OCI-LY7 (cell line): ENCODE results near the gene GMDS. TPM values are rescaled to one million over a fixed set of nuclear protein-coding genes. Genes with fewer than 3 reads are reported as not detected.

Experiments
- BruUV-seq: library from RNA; stranded (reverse); fragments of 400-500 nt; replicated peaks from 2 replicates; lab custom pipeline; 2021; lab: Mats Ljungman, UMichigan
- CTCF ChIA-PET: fragments of 300-600 bp; sonication (Branson Sonifier 250); formaldehyde crosslinking; loops from one replicate; lab custom pipeline; 2022; ENCODE audit warnings: antibody characterized with exemption; ENCODE audit not compliant: unreplicated experiment; lab: Charles Lee
- POLR2A ChIA-PET: fragments of 300-600 bp; sonication (Branson Sonifier 250); formaldehyde crosslinking; loops from one replicate; lab custom pipeline; 2022; ENCODE audit warnings: antibody characterized with exemption; lab: Charles Lee
- DNase-seq: peaks from one replicate; pipeline ENCODE4 v3.0.0-alpha.2; 2015; ENCODE audit warnings: low spot score
- H2AFZ ChIP-seq: fragments of 200-600 bp; sonication (generic), shearing (Covaris generic); 2 replicates; pipeline ENCODE4 v1.6.1; 2014; ENCODE audit warnings: mild to moderate bottlenecking, antibody characterized with exemption, low read length, moderate library complexity
- H3K27ac ChIP-seq: fragments of 200-600 bp; sonication (generic); 2 replicates; pipeline ENCODE4 v1.5.1; 2014; ENCODE audit warnings: mixed run types, low read depth, mild to moderate bottlenecking, moderate library complexity, low read length, inconsistent platforms; ENCODE audit not compliant: poor library complexity, severe bottlenecking
- H3K36me3 ChIP-seq: fragments of 200-600 bp; sonication (generic); 2 replicates; pipeline ENCODE4 v1.6.1; 2014; ENCODE audit warnings: mild to moderate bottlenecking, antibody characterized with exemption, low read length, moderate library complexity, mixed read lengths; ENCODE audit not compliant: insufficient read depth
- H3K4me1 ChIP-seq: fragments of 200-600 bp; sonication (generic); 2 replicates; pipeline ENCODE4 v1.5.1; 2014; ENCODE audit warnings: mild to moderate bottlenecking, low read length; ENCODE audit not compliant: insufficient read depth, poor library complexity, severe bottlenecking
- H3K4me2 ChIP-seq: fragments of 200-600 bp; sonication (generic); 2 replicates; pipeline ENCODE4 v1.6.1; 2014; ENCODE audit warnings: mild to moderate bottlenecking, low read length
- H3K4me3 ChIP-seq: fragments of 200-600 bp; sonication (generic); 2 replicates; pipeline ENCODE4 v1.5.1; 2014; ENCODE audit warnings: mild to moderate bottlenecking, low read depth, low read length; ENCODE audit not compliant: poor library complexity, severe bottlenecking
- H3K79me2 ChIP-seq: fragments of 200-600 bp; sonication (generic); 2 replicates; pipeline ENCODE4 v1.6.1; 2016; ENCODE audit warnings: low read depth, mild to moderate bottlenecking, low read length, moderate library complexity, mixed read lengths; ENCODE audit not compliant: insufficient read depth
- H3K9me2 ChIP-seq: fragments of 200-600 bp; sonication (generic); 2 replicates; pipeline ENCODE4 v1.6.1; 2016; ENCODE audit warnings: mild to moderate bottlenecking, low read length, mixed read lengths; ENCODE audit not compliant: insufficient read depth
- H3K9me3 ChIP-seq: fragments of 200-600 bp; sonication (generic); 2 replicates; pipeline ENCODE4 v1.6.1; 2014; ENCODE audit warnings: mild to moderate bottlenecking, mixed run types, low read length, mixed read lengths
- H4K20me1 ChIP-seq: fragments of 200-600 bp; sonication (generic); 2 replicates; pipeline ENCODE4 v1.6.1; 2014; ENCODE audit warnings: mild to moderate bottlenecking, antibody characterized with exemption, low read length, moderate library complexity, mixed read lengths; ENCODE audit not compliant: insufficient read depth
- EZH2phosphoT487 ChIP-seq: fragments of 200-600 bp; sonication (generic); IDR thresholded peaks from 2 replicates; pipeline ENCODE4 v1.6.1; 2018; ENCODE audit warnings: low read depth, borderline replicate concordance, mild to moderate bottlenecking, mixed run types, antibody characterized with exemption, low read length, moderate library complexity, mixed read lengths
- intact Hi-C: fragments of 100-400 bp; cut with micrococcal nuclease; formaldehyde crosslinking; loops from one replicate; pipeline ENCODE4 v1.10.0; 2022; ENCODE audit not compliant: unreplicated experiment
- total RNA-seq, 2 experiments: library from RNA; depleted of rRNA in 1 of 2; stranded (reverse); fragments of >200 nt in 1 of 2; shearing (Covaris generic) in 1 of 2; gene quantifications; 2 replicates each; pipeline ENCODE4 v1.2.3, GENCODE V29; 2014 to 2022
- TF ChIP-seq, protein P1 (sequence below): fragments of 200-600 bp; sonication (generic); conservative IDR thresholded peaks from 2 replicates; pipeline ENCODE4 v1.5.1; 2014; ENCODE audit warnings: mild to moderate bottlenecking, antibody characterized with exemption, low read length, moderate library complexity, mixed read lengths

Gene GMDS
- total RNA-seq, 2 experiments from 2014 or later = 9.9 to 26.8 TPM

DNA sequence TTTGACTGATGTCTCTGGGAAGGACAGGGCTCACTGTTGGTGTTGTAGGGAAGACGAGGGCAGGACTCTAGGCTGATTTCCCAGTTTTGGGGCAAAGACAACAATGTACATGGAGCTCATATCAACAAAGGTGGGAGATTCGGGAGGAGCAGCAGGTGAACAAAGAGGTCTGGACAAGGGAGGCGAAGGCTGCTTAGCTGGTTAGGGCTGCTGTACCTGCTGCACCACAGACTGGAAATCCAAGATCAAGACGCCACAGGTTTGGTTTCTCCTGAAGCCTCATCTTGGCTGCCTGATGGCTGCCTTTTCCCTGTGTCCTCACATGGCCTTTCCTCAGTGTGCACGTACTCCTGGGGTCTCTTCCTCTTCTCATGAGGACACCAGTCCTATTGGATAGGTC, 348.5 kb downstream of the GMDS start:
- H3K9me2 ChIP-seq = no peaks in the 10 kb centered on the region
- ChIA-PET POLR2A (no interaction called here), CTCF (no interaction called here)
- no peaks in the 10 kb centered on the region for H3K36me3 ChIP-seq
- no peaks in the 10 kb centered on the region for H3K9me3 ChIP-seq
- intact Hi-C loops = no loop called here
- no peaks in the 10 kb centered on the region for H3K4me1 ChIP-seq
- no peak for TF ChIP-seq EZH2phosphoT487
- TF ChIP-seq, protein P1, sequence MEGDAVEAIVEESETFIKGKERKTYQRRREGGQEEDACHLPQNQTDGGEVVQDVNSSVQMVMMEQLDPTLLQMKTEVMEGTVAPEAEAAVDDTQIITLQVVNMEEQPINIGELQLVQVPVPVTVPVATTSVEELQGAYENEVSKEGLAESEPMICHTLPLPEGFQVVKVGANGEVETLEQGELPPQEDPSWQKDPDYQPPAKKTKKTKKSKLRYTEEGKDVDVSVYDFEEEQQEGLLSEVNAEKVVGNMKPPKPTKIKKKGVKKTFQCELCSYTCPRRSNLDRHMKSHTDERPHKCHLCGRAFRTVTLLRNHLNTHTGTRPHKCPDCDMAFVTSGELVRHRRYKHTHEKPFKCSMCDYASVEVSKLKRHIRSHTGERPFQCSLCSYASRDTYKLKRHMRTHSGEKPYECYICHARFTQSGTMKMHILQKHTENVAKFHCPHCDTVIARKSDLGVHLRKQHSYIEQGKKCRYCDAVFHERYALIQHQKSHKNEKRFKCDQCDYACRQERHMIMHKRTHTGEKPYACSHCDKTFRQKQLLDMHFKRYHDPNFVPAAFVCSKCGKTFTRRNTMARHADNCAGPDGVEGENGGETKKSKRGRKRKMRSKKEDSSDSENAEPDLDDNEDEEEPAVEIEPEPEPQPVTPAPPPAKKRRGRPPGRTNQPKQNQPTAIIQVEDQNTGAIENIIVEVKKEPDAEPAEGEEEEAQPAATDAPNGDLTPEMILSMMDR = no peak
- H3K4me2 ChIP-seq = no peak overlapping the region
- BruUV-seq = no TSS peak
- H4K20me1 ChIP-seq = 0 out of 2 replicates have a peak, but pooled peaks cover 4% of the 10 kb centered on the region
- H3K27ac ChIP-seq = no peak overlapping the region
- no peaks in the 10 kb centered on the region for H3K79me2 ChIP-seq
- DNase-seq = no peak
- H2AFZ ChIP-seq = no peak overlapping the region
- H3K4me3 ChIP-seq = no peak overlapping the region

DNA sequence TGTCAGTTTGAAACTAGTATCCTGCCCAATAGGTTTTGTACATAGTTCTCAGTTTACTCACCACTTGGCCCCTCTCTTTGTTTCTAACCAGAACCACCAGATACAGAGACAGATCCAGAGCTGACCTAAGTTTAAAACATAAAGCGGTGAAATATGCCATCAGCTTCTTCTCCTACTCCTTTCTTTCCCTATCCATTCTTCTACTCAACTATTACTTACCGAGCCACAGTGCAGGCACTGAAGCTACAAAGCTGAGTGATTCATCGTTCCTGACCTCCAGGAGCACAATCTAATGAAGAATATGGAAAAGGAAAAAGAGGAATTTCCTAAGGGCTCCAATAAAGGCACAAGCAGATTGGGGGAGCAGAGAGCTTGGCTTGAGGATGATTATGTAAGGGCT, 349.7 kb downstream of the GMDS start:
- Histone ChIP-seq H3K4me1 (no peaks in the 10 kb centered on the region), H2AFZ (no peak overlapping the region), H4K20me1 (0 out of 2 replicates have a peak, but pooled peaks cover 4% of the 10 kb centered on the region), H3K79me2 (no peaks in the 10 kb centered on the region), H3K9me2 (no peaks in the 10 kb centered on the region), H3K4me3 (no peak overlapping the region), H3K27ac (no peak overlapping the region), H3K4me2 (no peak overlapping the region), H3K36me3 (no peaks in the 10 kb centered on the region), H3K9me3 (no peaks in the 10 kb centered on the region)
- intact Hi-C loops = no loop called here
- ChIA-PET CTCF (no interaction called here), POLR2A (interaction anchor here (0.6 kb wide), 2 partner anchors 41 to 195 kb away, joined by 3 read pairs; no protein-coding TSS in a partner anchor)
- DNase-seq = no peak
- TF ChIP-seq EZH2phosphoT487 = no peak
- TF ChIP-seq, protein P1 = no peak
- no TSS peak for BruUV-seq

DNA sequence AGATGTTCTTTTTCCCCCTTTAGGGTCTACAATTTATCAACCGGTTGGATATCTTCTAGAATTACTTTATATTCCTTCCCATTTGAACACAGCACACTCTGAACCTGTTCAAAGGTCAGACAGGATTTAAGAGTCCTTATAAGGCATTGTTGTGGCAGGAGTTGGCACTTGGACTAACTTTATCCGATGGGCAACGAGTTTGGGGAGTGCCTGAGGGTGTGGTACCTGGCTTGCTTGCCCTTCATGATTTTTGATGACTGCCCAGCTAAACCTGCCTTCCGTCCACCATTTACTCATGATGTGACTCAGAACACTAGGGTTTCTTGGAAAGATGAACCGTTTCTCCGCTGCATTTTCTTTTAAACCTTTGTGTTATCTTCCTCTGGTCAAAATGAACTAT, 350.5 kb downstream of the GMDS start:
- BruUV-seq = no TSS peak
- no peak for DNase-seq
- H3K4me3 ChIP-seq = no peak overlapping the region
- TF ChIP-seq, protein P1 = no peak
- no peak overlapping the region for H3K4me2 ChIP-seq
- H3K27ac ChIP-seq = no peak overlapping the region
- intact Hi-C loops = no loop called here
- CTCF ChIA-PET = no interaction called here
- H3K9me2 ChIP-seq = no peaks in the 10 kb centered on the region
- H2AFZ ChIP-seq = no peak overlapping the region
- no peaks in the 10 kb centered on the region for H3K9me3 ChIP-seq
- no peaks in the 10 kb centered on the region for H3K4me1 ChIP-seq
- POLR2A ChIA-PET = interaction anchor here (0.6 kb wide), 1 partner anchor 40 kb away, joined by 3 read pairs; no protein-coding TSS in a partner anchor
- no peaks in the 10 kb centered on the region for H3K79me2 ChIP-seq
- 0 out of 2 replicates have a peak, but pooled peaks cover 4% of the 10 kb centered on the region for H4K20me1 ChIP-seq
- H3K36me3 ChIP-seq = no peaks in the 10 kb centered on the region
